ENCODE measurements around the gene SND1.
"Not testable (repeated sequence)": the region's sequence is repeated elsewhere in the genome, so short reads cannot be mapped to it uniquely, and the experiment has no call there.

The SND1 gene

GRCh38 chr7:127961786-127962453 lies 309.9 kb downstream of the SND1 start:
- no peak for DNase-seq (ENCODE audit: low read depth in 2 of 2)

GRCh38 chr7:127962589-127963361 lies 310.8 kb downstream of the SND1 start:
- DNase-seq (ENCODE audit: low read depth in 2 of 2), result no peak

GRCh38 chr7:127963850-127964249 lies 311.9 kb downstream of the SND1 start:
- DNase-seq (ENCODE audit: low read depth in 2 of 2), result not testable (repeated sequence)

DNA sequence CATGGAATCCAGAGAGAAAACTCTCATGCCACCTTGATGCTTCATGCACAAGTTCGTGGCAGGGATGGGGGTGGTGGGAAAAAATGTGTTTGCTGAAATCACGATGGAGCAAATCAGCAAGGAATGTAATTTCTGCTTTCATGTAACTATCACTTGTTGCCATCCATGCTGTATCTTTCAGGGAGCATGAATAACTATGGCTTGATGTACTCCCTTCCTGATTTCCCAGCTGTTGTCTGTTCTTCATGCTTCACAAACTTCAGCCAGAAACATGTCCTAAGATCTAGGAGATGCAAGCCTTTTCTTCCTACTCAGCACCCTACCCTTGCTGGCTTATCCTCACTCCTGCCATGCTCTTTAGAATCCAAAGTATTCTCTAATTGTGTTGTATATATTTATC lies 315.3 kb downstream of the SND1 start:
- no peak for DNase-seq (ENCODE audit: low read depth in 2 of 2)

DNA sequence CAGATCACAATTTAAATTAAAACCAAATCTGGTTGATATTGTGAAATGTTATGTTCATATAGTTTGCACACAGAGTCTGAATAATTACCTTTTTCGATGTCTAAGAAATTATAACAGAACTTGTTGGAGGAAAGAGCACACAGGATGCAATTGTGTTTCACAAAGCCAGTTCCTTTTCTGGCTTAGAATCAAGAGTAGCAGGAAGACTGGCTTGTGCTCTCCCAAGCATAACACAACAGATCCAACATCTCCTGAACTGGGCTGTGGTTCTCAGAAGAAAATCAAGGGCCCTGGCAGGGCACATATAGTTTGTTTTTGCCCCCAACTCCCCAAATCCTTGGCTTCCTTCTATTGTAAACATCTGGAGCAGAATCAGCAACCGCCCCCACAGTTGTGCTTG lies 316.6 kb downstream of the SND1 start:
- no peak for DNase-seq (ENCODE audit: low read depth in 2 of 2)

- no peak for DNase-seq (ENCODE audit: low read depth in 2 of 2)
Measured at GRCh38 chr7:127973832-127974231, 321.8 kb downstream of the SND1 start.

DNA sequence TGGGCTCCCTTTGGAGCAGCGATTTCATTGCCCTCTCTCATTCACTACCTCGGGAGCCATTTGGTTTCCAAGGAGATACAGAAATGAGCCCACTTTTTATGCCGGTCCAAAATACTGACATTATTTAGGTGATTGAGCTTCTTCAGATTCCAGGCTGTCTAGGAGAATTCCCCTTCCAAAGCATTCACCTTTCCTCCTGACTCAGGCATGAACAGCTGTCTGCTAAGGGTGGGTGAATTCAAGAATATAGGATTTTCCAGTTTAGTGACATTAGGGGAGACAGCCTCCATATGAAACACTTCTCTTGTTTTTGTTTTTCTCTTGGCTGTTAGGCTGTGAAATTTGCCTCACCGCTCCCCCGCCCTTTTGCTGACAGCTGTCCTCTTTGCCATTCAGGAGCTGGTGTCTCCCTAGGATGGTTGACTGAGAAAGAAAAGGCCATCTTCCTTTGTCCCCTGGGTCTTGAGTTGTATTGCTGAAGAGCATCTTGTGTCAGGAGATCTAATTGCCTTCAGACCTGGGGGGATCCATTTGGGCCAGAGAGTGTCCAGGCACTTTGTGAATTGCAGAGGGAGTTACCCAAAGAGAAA lies 322.5 kb downstream of the SND1 start:
- DNase-seq (ENCODE audit: low read depth in 2 of 2), result no peak

GRCh38 chr7:127976056-127976737 lies 324.2 kb downstream of the SND1 start:
- DNase-seq (ENCODE audit: low read depth in 2 of 2), result no peak

DNA sequence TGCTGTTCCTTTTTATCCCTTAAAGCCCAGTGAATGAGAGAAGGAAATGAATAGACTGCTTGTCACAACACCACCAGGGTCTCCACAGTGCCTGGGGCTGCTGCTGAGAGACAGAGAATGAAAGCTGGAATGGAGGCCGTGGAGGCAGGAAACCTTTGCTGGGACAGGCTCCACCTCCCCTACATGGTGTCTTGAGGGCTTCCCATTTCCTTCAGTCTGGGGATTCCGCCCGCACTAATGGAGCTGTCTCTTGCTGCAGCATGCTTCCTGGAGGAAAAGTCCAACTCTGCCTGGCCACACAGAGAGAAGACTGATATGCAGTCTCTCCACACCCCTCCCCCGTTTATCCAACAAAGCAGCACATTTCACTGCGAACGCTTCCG lies 324.7 kb downstream of the SND1 start:
- DNase-seq (ENCODE audit: low read depth in 2 of 2), result no peak

- DNase-seq (ENCODE audit: low read depth in 2 of 2), result no peak
Measured at GRCh38 chr7:127978421-127978820, 326.4 kb downstream of the SND1 start.

DNA sequence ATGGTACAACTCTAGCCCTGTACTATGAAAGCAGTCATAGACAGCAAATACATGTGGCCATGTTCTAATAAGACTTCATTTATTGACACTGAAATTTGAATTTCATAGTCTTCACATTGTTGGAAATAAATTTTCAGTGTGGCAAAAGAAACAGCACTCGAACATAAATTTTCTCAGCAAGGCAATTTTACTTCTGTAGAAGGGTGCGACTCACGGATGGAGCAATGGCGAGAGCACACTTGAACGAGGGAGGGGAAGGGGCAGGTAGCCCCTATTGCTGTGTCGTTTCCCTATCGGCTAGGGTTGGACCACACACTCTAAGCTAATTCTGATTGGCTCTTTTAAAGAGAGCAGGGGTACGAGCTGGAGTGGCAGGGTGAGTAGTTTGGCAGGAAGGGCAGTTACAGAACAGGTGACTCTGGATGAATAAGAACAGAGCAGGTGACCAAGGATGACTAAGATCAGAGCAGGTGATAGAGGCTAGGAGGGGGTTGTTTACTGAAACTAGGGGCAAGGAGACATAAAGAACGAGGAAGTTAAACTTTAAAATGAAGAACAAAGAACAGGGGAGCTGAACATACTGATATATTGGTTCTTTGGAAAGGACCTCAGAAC lies 327.2 kb downstream of the SND1 start:
- DNase-seq (ENCODE audit: low read depth in 2 of 2), result no peak

- no peak for DNase-seq (ENCODE audit: low read depth in 2 of 2)
Measured at GRCh38 chr7:127979728-127980126, 327.7 kb downstream of the SND1 start.

- DNase-seq (ENCODE audit: low read depth in 2 of 2), result no peak
Measured at GRCh38 chr7:127980901-127981300, 328.9 kb downstream of the SND1 start.

GRCh38 chr7:127981965-127982364 lies 330.0 kb downstream of the SND1 start:
- DNase-seq (ENCODE audit: low read depth in 2 of 2), result no peak

DNA sequence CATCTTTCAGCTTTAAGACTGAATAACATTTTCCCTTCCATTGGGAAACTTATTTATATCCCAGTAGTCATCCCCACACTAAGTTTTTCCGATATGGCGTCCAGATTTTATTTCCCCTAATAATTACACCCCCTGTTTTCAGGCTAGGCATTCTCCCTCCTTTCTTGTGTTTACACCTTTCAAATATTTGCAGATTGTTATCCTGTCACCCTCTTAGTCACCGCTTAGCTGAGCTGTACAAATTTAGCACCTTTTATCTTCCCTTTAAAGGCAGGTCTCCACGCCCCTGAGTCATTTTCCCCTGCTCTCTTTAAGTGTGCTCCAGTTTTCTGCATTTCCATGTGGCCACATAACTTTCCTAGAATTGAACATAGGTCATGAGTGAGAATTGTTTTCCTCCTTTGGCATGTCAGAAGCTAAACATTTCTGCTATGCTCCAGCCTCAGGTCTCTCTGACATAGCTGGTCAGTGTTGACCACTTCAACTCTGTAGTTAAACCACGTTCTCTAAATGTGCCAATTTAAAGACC lies 331.9 kb downstream of the SND1 start:
- no peak for DNase-seq (ENCODE audit: low read depth in 2 of 2)

DNA sequence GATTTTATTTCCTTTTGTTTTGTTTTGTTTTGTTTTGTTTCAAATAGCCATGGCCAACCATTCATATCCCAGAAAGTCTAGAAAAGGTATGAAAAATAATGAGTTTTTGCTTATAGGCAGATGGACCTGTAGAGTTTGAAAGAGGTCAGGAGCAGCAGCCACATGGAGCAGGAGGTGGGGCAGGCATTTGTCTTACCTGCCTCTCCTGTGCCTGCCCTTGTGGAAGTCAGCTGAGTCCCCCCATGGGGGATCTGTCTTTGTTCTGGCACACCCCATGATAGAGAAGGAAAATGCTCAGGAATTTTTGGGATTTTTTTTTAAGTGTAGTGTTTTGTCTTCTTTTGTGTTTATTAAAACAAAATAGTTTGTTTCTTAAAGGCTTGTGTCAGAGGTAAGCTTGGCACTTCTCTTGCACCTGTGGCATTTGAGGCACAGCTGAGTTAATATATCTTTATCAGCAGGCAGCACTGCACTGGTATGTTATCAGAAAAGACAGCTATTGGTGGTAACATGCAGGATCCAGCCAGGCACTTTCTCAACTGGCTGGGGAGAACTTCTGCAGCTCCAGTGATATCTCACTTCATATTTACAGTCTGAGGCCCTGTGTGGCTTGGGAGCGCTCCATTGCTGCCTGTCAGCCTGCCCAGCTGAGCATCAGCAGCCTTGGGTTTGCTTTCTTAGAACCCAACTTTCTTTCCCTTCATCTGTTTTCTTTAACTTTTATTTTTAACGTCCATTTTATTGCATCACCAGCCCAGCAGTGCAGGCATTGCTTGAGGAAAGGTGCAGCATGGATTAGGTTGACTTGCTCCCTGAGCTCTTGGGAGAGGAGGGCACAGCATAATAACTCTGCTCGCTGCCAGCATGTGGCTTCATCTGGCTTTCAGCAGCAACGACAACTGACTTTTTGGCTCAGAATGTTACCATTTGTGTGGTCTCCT lies 334.9 kb downstream of the SND1 start:
- no peak for DNase-seq (ENCODE audit: low read depth in 2 of 2)

DNA sequence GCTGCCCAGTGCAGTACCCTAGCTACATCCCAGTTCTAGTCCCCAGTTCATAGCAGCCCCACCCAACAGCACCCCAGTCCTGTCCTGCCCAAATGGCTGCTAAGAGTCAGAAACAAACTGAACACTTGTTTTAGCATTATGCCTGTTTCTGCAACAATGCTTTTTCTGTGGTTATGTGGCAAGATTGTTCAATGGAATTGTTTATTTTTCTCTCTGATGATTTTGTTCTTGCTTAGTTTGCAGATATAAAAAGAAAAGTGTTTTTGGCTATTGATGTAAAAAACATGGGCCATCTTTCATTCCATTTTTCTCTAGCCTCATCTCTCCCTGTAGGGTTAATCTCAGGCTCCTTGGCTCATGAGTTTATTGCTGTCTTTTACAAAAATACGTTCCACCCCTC lies 336.8 kb downstream of the SND1 start:
- DNase-seq (ENCODE audit: low read depth in 2 of 2), result no peak

- DNase-seq (ENCODE audit: low read depth in 2 of 2), result no peak
Measured at GRCh38 chr7:127993317-127993716, 341.3 kb downstream of the SND1 start.

GRCh38 chr7:127993987-127994386 lies 342.0 kb downstream of the SND1 start:
- DNase-seq (ENCODE audit: low read depth in 2 of 2), result no peak

DNA sequence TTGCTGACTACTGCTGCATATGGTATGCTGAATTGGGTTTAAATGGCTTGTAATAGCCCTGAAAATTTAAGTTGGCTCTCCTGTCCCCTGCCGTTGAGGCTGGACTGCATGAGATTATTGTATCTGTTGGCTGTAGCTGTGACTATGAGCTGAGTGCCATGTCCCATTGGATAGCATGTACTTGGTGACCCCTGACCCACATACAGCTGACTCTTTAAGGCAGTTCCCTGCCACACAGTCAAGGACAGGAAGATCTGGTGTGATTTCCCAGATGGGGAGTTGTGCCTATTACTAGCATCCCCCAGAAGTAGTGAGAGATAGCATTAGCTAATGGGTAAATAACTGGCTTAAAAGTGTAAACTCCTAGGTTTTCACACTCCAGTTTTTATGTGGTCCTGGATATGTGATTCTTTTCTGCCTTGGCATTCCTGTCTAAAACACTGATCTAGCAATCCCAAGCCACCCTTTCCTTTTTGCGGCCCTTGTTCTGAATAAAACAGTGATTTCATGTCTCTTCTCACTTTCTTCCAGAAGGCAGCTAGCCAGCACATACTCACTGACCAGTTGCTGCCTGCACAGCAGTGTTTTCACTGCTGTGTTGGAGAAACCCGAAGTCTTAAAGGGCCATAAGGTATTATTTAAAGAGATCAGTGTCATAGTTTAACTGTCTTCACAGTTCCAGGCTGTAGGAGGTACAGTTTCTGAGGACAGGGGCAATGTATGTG lies 343.3 kb downstream of the SND1 start:
- DNase-seq (ENCODE audit: low read depth in 2 of 2), result no peak

All from activated CD4-positive, alpha-beta T cell treated with anti-CD3 and anti-CD28 coated beads for 24 hours (primary cell).